HG03066 (cell line): ENCODE measurements around the gene RGS21.
"Not testable (repeated sequence)": the region's sequence is repeated elsewhere in the genome, so short reads cannot be mapped to it uniquely, and the experiment has no call there.

Experiments
- ATAC-seq: cut with Tn5 transposase; IDR thresholded peaks from one replicate; pipeline ENCODE4 v1.9.1; 2021; ENCODE audit warnings: low read depth; ENCODE audit not compliant: unreplicated experiment

Gene RGS21

GRCh38 chr1:192316942-192317450 is at the start of gene RGS21:
Gene RGS21, plus strand, starts transcription at chr1:192316992. Its CDS starts 26,045 bp downstream, at chr1:192343037.
- no peak for ATAC-seq

GRCh38 chr1:192268468-192269052 is 48.2 kb upstream of the RGS21 start:
- no peak for ATAC-seq

- ATAC-seq, result no peak
These were observed 46.4 kb upstream of the RGS21 start for GRCh38 chr1:192270398-192270797.

GRCh38 chr1:192272732-192273131 is 44.1 kb upstream of the RGS21 start:
- no peak for ATAC-seq

- ATAC-seq, result no peak
These were observed 42.2 kb upstream of the RGS21 start for GRCh38 chr1:192274588-192274987.

GRCh38 chr1:192277635-192278034 is 39.2 kb upstream of the RGS21 start:
- no peak for ATAC-seq

GRCh38 chr1:192284927-192285326 is 31.9 kb upstream of the RGS21 start:
- no peak for ATAC-seq

GRCh38 chr1:192303029-192303428 is 13.8 kb upstream of the RGS21 start:
- no peak for ATAC-seq

GRCh38 chr1:192308314-192308713 is 8.5 kb upstream of the RGS21 start:
- ATAC-seq, result not testable (repeated sequence)

GRCh38 chr1:192311281-192311680 is 5.5 kb upstream of the RGS21 start:
- no peak for ATAC-seq

- ATAC-seq, result no peak
These were observed 11.2 kb downstream of the RGS21 start for GRCh38 chr1:192327997-192328396.

- no peak for ATAC-seq
These were observed 26.1 kb downstream of the RGS21 start for GRCh38 chr1:192342842-192343241.

- ATAC-seq, result no peak
These were observed 26.6 kb downstream of the RGS21 start for GRCh38 chr1:192343344-192343743.

- ATAC-seq, result no peak
These were observed 32.5 kb downstream of the RGS21 start for GRCh38 chr1:192349314-192349713.

GRCh38 chr1:192350356-192350755 is 33.6 kb downstream of the RGS21 start:
- no peak for ATAC-seq

- no peak for ATAC-seq
These were observed 34.8 kb downstream of the RGS21 start for GRCh38 chr1:192351550-192351949.

- no peak for ATAC-seq
These were observed 41.1 kb downstream of the RGS21 start for GRCh38 chr1:192357924-192358323.

GRCh38 chr1:192358402-192358801 is 41.6 kb downstream of the RGS21 start:
- no peak for ATAC-seq

- no peak for ATAC-seq
These were observed 42.0 kb downstream of the RGS21 start for GRCh38 chr1:192358822-192359221.

GRCh38 chr1:192363177-192363576 is 46.4 kb downstream of the RGS21 start:
- no peak for ATAC-seq

GRCh38 chr1:192367436-192367835 is 50.6 kb downstream of the RGS21 start:
- ATAC-seq, result no peak

- no peak for ATAC-seq
These were observed 58.5 kb downstream of the RGS21 start for GRCh38 chr1:192375306-192375705.

- no peak for ATAC-seq
These were observed 59.6 kb downstream of the RGS21 start for GRCh38 chr1:192376374-192376773.
